ENCODE measurements around the gene MAD1L1. TPM values are rescaled to one million over a fixed set of nuclear protein-coding genes. Genes with fewer than 3 reads are reported as not detected.

The MAD1L1 gene
- total and polyA plus RNA-seq, 11 donors: 11.1 to 29.7 (median 20.9) TPM

DNA sequence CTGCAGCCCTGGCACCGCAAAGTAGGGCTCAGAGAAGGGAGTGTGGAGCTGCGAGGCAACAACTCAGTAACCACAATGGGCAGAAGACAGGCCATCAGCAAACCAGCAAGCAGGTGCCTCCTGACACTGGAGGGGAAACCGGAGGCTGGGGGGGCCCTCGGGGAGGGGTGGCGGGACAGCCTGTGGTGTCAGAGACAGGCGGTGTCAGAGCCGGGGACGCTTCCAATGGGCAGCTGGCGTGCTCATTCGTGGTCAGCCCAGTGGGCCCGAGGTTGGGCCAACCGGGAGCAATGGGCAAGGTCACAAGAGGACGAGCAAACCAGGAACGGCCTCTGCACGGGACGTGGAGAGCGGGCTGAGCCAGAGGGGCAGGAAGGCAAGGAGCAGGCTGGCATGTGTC, 158.1 kb downstream of the MAD1L1 start:
- DNase-seq: no peak
- no peak for TF ChIP-seq POLR2A (IDR thresholded peaks at IDR 0.05)
- TF ChIP-seq, protein P1, sequence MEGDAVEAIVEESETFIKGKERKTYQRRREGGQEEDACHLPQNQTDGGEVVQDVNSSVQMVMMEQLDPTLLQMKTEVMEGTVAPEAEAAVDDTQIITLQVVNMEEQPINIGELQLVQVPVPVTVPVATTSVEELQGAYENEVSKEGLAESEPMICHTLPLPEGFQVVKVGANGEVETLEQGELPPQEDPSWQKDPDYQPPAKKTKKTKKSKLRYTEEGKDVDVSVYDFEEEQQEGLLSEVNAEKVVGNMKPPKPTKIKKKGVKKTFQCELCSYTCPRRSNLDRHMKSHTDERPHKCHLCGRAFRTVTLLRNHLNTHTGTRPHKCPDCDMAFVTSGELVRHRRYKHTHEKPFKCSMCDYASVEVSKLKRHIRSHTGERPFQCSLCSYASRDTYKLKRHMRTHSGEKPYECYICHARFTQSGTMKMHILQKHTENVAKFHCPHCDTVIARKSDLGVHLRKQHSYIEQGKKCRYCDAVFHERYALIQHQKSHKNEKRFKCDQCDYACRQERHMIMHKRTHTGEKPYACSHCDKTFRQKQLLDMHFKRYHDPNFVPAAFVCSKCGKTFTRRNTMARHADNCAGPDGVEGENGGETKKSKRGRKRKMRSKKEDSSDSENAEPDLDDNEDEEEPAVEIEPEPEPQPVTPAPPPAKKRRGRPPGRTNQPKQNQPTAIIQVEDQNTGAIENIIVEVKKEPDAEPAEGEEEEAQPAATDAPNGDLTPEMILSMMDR (IDR thresholded peaks at IDR 0.05): no peak
- H3K4me3 ChIP-seq: no peak overlapping the region
- no peaks in the 10 kb centered on the region for H3K4me1 ChIP-seq
- intact Hi-C loops (cut with DNase I): no loop called here
- 88 to 92% (median 88%) methylated on average over 17 of the region's 17 CpGs for WGBS, 4 donors
- no peak for ATAC-seq
- no peaks in the 10 kb centered on the region for H3K27me3 ChIP-seq
- no peaks in the 10 kb centered on the region for H3K9me3 ChIP-seq
- no peak overlapping the region for H3K27ac ChIP-seq
- H3K36me3 ChIP-seq: peaks cover 0 to 5% (median 0%) of the 10 kb centered on the region in 9 donors

DNA sequence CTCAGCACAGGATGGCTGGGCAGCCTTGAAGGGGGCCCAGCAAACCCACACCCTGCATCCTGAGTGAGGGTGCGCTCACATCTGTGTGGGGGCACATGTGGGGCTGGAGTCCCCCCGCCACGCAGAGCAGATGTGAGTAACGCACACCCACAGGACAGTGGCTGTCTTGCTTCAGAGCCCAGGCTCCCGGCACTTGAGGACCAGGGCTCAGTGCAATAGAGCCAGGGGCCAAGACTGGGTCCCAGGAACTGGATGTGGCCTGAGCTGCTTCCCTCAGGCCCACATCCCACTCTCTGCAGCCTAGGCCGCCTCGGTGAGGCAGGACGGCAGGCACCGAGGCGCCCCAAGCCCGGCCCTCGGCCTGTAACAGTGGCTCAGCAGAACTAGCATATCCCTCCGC, 159.9 kb downstream of the MAD1L1 start:
- ATAC-seq (no peak), DNase-seq (no peak)
- Histone ChIP-seq H3K36me3 (peaks cover 0 to 18% (median 2%) of the 10 kb centered on the region in 9 donors), H3K27me3 (no peaks in the 10 kb centered on the region), H3K27ac (no peak overlapping the region), H3K4me3 (no peak overlapping the region), H3K9me3 (no peaks in the 10 kb centered on the region), H3K4me1 (no peaks in the 10 kb centered on the region)
- TF ChIP-seq, protein P1 (IDR thresholded peaks at IDR 0.05): no peak
- no peak for TF ChIP-seq POLR2A (IDR thresholded peaks at IDR 0.05)
- 82 to 99% (median 93%) methylated on average over 9 to 13 of the region's 13 CpGs for WGBS, 4 donors
- intact Hi-C loops (cut with DNase I): no loop called here

GRCh38 chr7:2072042-2072441, 160.7 kb downstream of the MAD1L1 start:
- intact Hi-C loops (cut with DNase I): no loop called here
- H3K9me3 ChIP-seq: no peaks in the 10 kb centered on the region
- no peaks in the 10 kb centered on the region for H3K27me3 ChIP-seq
- TF ChIP-seq, protein P1 (IDR thresholded peaks at IDR 0.05): no peak
- TF ChIP-seq POLR2A (IDR thresholded peaks at IDR 0.05): no peak
- no peaks in the 10 kb centered on the region for H3K4me1 ChIP-seq
- 91 to 98% (median 96%) methylated on average over 11 to 12 of the region's 12 CpGs for WGBS, 4 donors
- no peak overlapping the region for H3K4me3 ChIP-seq
- ATAC-seq: no peak
- peaks cover 0 to 18% (median 2%) of the 10 kb centered on the region in 9 donors for H3K36me3 ChIP-seq
- H3K27ac ChIP-seq: no peak overlapping the region
- no peak for DNase-seq

DNA sequence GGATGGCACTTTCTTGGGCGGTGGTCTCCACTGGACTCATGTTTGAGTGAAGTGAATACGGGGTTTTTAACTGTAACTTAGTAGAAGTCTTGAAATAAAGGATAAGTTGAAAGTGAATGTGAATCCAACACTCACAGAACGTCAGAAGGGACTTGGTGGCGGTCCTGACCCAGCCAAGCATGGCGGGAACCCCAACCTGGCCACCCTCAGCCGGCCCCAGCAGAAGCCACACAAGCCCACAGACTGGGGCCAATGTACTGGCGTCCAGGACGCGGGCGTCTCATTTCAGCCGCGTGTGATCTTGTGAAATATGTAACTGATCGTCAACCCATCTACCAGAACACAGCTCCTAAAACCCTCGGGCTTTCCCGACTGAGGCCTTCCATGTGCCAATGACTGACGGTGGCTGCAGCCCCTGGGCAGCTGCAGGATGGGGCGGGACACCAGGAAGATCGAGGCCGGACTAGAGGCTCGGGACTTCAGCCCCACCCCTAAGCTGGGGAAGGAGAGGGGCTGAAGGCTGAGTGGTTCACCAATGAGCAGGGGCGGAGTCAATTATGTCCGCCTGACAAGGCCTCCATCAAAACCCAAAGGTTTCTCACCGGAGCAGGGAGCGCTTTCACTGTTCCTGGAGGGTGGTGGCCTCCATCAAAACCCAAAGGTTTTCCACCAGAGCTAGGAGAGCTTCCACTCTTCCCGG, 161.5 kb downstream of the MAD1L1 start:
- Histone ChIP-seq H3K27ac (no peak overlapping the region), H3K36me3 (peaks cover 0 to 16% (median 2%) of the 10 kb centered on the region in 9 donors), H3K9me3 (no peaks in the 10 kb centered on the region), H3K4me1 (peaks cover 0 to 5% (median 0%) of the 10 kb centered on the region in 12 donors), H3K4me3 (no peak overlapping the region), H3K27me3 (no peaks in the 10 kb centered on the region)
- 95 to 96% (median 95%) methylated on average over 23 to 25 of the region's 25 CpGs for WGBS, 4 donors
- intact Hi-C loops (cut with DNase I): no loop called here
- no peak for DNase-seq
- no peak for ATAC-seq
- TF ChIP-seq, protein P1 (IDR thresholded peaks at IDR 0.05): no peak
- no peak for TF ChIP-seq POLR2A (IDR thresholded peaks at IDR 0.05)
